ENCODE data around the gene PDGFB.
A peak's percentile ranks its signal among the peaks of the same experiment; 100 is the strongest.

Gene PDGFB

DNA sequence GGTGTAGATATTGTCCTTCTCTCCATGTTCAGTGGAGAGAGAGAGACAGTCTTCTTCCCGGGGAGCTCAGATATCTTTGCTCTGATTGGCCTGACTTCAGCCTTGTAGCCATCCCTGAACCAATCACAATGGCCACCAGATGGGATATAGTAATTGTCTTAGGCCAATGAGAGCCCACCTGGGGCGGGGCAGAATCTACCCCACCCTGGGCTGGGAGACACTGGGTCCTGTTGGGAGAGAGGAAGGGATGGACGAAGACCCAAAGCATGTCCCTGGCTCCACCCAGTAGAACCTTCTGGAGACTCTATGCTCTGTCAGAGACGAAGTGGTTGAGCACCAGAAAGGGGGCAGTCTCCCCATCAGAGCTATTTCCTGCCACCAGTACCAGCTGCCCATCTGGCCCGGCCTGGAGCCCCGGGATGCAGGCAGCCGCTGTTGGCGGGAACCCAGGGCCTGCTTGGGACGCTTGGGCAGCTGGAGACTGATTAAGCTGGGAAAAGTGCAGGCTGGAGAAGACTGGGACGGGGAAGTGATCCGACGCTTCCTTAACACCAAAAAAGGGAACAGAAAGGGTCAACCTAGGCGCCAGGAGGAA is 60.7 kb downstream of the PDGFB start:
- no peak for DNase-seq
- in situ Hi-C loops (cut with MboI; ENCODE audit: low pct_unique_long_range_greater_than_20kb, low sequenced_read_pairs): no loop called here

DNA sequence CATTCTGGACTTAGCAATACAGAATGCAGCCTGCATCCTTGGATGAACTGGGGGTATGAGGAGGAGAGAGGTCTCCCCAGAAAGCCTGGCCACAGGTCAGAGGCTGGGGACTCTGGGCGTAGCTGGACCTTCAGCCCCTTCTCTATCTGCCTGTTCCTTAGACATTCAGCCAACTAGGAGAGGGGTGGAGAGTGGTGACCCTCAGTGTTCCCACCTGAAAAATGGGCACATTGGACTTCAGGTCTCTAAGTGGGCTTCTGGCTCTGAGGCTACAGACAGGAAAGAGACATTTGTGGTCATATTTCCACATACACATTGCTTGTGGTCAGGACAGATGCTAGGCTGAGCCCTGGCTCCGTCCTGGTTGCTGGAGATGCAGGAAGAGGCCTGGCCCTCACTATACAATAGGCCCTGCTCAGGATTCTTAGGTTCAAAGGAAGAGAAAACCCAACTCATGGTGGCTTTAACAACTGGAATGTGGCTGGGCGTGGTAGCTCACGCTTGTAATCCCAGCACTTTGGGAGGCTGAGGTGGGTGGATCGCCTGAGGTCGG is 62.2 kb downstream of the PDGFB start:
- in situ Hi-C loops (cut with MboI; ENCODE audit: low pct_unique_long_range_greater_than_20kb, low sequenced_read_pairs): no loop called here
- DNase-seq: no peak

DNA sequence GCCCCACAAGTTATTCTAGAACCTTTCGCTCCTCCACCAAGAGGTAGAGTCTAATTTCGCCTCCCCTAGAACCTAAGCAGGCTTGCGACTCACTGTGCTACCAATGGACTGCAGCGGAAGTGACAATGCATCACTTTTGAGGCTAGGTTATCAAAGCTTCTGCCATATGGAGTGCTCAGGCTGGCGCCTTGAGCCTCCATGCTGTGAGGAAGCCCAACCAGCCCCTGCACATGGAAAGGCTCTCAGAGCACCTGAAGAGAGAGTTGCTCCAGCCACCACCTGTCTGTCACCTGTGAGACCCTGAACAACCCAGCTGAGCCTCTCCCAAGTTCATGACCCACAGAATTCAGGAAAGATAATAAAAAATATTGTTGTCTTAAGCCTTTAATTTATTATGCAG is 63.0 kb downstream of the PDGFB start:
- in situ Hi-C loops (cut with MboI; ENCODE audit: low pct_unique_long_range_greater_than_20kb, low sequenced_read_pairs): no loop called here

DNA sequence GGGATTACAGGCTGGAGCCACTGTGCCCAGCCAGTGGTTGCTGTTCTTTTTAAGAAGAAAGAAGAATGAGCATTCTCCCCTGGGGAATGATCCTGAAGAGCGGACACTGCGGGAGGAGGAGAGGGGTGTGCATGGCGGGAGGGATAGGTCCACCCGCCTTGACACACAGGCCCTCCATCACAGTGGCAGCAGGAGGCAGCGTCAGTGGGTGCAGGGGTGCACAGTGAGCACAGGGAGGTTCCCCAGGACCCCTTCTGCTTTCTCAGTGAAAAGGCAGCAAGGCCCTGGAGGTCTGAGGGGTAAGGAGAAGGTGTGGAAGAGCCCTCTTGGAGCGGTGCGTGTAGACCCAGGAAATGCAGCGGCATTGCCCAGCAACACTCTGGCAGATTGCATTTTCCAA is 63.4 kb downstream of the PDGFB start:
- no peak for DNase-seq
- in situ Hi-C loops (cut with MboI; ENCODE audit: low pct_unique_long_range_greater_than_20kb, low sequenced_read_pairs): no loop called here

More for the DNA sequence above, 63.0 kb downstream of the PDGFB start:
- DNase-seq: no peak

DNA sequence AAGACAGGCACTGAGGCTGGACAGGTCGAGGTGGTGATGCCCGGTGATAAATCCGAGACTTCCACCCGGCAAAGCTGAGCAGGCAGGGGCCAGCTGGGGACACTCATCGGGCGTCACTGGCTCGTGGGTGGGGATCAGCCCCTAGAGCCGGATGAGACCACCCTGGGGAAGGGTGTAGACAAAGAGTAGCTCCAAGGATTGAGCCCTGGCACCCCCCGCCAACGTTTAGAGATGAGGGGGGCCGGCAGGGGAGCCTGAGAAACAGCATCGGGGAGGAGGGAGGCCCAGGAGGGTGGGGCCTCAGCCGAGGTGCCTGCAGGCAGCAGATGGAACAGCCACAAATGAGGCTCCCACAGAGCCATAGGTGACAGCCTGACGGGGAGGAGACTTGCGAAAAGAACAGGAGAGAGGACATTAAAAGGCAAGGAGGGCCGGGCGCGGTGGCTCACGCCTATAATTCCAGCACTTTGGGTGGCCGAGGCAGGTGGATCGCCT is 64.9 kb downstream of the PDGFB start:
- in situ Hi-C loops (cut with MboI; ENCODE audit: low pct_unique_long_range_greater_than_20kb, low sequenced_read_pairs): loop anchor here (10.0 kb wide), 1 partner anchor 125 kb away; no protein-coding TSS in a partner anchor

DNA sequence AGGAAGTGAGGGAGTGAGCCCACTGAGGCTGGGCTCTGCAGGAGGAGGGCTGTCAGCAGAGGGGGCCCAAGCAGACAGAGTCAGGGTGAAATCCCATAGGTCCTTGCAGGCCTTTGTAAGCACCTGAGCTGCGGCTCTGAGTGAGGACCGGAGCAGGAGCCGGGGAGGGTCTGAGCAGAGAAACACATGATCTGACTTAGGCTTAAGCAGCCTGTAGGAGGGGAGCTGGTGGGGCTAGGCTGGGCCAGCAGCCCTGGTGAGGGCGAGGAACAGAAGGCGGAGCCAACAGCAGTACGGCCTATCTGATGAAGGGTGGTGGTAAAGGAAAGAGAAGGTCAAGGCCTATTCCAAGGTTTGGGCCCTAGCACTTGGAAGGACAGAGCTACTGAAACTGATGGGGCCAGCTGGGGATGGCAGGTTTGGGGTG is 65.4 kb downstream of the PDGFB start:
- in situ Hi-C loops (cut with MboI; ENCODE audit: low pct_unique_long_range_greater_than_20kb, low sequenced_read_pairs): loop anchor here (10.0 kb wide), 1 partner anchor 125 kb away; no protein-coding TSS in a partner anchor
- no peak for DNase-seq

More for the DNA sequence above, 64.9 kb downstream of the PDGFB start:
- DNase-seq: no peak

DNA sequence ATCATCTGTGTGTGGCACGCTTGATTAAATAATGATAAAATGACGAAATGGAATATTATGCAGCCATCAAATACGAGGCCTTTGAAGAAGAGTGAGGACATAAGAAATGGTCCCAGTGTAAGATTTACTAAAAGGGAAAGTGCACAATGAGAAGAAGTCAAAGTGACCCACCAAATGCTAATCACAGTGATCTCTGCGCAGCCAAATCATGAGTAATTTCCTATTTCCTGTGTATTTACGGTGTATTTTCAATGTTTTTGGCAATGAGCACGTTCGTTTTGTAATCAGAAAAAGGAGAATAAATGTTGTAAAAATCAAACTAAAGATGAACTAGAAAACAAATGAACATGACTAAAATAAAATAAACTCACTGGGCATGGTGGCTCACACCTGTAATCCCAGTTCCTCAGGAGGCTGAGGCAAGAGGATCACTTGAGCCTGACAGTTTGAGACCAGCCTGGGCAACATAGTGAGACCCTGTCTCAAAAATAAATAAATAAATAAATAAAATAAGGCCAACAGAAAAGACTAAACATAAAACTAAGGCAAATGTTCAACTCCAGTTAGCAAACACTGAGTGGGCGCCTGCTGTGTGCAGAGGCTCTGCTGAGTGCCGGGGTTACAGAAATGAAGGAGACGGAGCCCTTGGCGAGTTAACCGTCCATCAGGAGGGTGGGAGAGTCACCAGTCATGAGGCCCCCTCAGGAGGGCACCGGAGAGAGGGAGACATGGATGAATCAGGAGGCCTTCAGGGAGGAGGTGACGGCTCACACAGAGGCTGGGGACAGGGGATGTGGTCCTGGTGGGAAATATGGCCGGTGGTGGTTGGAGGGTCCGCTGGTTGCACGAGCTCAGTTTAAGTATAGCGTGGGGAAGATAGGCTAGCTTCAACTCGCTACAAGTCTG is 66.3 kb downstream of the PDGFB start:
- in situ Hi-C loops (cut with MboI; ENCODE audit: low pct_unique_long_range_greater_than_20kb, low sequenced_read_pairs): loop anchor here (10.0 kb wide), 1 partner anchor 126 kb away; no protein-coding TSS in a partner anchor
- DNase-seq: no peak

DNA sequence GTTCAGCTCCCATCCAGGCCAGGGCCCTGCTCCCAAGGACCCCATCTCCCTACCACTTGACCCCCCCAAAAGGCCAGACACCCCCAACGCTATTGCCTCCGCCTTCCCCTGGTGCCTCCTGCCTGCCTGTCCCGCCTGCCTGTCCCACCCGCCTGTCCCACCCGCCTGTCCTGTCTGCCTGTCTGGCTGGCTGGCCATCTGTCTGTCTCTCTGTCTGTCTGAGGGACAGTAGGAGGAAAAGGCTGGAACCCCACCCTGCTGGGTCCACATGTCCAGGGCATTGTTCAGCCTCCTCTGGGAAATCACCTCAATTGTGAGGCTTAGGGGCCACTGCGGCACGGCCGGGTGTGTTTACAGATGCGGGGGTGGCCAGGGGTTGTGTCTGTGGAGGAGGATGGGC is 67.0 kb downstream of the PDGFB start:
- no peak for DNase-seq
- in situ Hi-C loops (cut with MboI; ENCODE audit: low pct_unique_long_range_greater_than_20kb, low sequenced_read_pairs): loop anchor here (10.0 kb wide), 1 partner anchor 127 kb away; no protein-coding TSS in a partner anchor

DNA sequence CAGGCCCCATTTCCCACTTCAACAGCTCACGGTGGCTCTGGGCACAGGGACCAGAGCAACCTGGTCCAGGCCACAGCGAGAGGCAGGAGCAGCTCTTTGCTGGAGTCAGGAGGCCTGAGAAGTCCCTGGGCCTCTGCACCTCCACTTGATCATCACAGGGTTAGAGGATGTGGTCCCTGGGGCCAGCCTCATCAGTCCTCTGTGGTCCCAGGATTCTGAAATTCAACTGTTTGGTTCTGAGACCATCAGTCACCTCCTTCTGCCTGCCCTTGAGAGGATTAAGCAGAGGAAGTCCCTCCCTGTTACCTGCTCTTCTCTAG is 67.4 kb downstream of the PDGFB start:
- no peak for DNase-seq
- in situ Hi-C loops (cut with MboI; ENCODE audit: low pct_unique_long_range_greater_than_20kb, low sequenced_read_pairs): loop anchor here (10.0 kb wide), 1 partner anchor 127 kb away; no protein-coding TSS in a partner anchor

DNA sequence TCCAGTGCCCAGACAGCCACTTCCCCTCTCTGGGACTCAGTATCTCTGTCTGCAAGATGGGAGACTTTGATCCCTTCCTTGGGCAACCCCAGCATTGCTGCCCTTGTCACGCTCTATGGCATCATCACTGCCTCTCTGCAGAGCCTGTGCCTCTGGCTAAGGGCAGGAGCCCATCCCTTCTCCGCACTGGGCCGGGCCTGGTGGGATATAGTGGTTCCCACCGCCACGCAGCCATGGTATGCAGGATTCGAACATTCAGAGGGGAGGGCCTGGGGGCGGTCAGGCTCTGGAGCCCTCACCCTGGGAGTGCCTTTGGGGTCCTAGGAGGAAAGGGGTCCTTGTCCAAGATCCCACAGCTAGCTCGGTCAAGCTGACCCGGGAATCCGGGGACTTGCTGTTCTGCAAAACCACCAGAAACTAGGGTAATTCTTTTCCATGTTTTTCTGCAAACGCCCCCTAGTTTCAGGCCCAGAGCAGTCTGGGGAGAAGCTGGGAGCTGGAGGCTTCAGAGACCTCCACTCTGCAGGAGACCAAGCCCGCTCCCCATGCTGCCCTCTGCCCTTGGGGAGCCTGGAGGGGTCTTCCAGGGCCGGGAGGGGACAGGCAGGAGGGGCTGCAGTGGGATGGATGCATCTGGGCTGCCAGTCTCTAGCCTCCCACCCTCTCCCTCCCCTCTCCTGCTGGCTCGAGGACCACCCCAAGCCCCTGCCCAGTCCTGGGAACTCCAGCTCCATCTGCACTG is 67.9 kb downstream of the PDGFB start:
- in situ Hi-C loops (cut with MboI; ENCODE audit: low pct_unique_long_range_greater_than_20kb, low sequenced_read_pairs): loop anchor here (10.0 kb wide), 1 partner anchor 128 kb away; no protein-coding TSS in a partner anchor
- no peak for DNase-seq

DNA sequence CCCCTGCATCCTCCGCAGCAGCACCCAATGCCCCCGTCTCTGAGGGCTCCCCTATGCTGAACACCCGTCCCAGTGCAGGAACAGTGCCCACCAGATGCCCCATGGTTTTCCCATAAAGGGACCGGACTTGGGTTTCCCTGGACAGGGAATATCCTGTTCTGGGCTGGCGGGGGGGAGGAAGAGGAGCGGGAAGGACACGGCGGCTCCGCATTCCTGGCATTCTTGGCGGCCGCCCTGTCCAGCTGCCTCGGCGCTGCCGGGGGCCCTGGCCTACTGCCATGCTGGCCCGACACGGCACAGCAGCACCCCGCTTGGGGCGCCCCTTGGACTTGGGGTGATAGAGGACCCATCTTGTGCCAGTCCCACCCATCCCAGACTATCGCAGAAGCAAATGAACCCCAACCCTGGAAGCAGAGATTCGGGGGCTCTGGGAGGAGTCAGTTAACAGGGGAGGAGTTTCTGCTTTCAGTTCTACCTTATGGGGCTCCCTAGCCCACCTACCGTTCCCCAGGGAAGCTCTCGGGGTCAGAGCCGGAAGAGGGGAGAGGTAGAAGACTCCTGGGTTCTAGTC is 68.6 kb downstream of the PDGFB start:
- in situ Hi-C loops (cut with MboI; ENCODE audit: low pct_unique_long_range_greater_than_20kb, low sequenced_read_pairs): loop anchor here (10.0 kb wide), 1 partner anchor 129 kb away; no protein-coding TSS in a partner anchor
- DNase-seq: no peak

DNA sequence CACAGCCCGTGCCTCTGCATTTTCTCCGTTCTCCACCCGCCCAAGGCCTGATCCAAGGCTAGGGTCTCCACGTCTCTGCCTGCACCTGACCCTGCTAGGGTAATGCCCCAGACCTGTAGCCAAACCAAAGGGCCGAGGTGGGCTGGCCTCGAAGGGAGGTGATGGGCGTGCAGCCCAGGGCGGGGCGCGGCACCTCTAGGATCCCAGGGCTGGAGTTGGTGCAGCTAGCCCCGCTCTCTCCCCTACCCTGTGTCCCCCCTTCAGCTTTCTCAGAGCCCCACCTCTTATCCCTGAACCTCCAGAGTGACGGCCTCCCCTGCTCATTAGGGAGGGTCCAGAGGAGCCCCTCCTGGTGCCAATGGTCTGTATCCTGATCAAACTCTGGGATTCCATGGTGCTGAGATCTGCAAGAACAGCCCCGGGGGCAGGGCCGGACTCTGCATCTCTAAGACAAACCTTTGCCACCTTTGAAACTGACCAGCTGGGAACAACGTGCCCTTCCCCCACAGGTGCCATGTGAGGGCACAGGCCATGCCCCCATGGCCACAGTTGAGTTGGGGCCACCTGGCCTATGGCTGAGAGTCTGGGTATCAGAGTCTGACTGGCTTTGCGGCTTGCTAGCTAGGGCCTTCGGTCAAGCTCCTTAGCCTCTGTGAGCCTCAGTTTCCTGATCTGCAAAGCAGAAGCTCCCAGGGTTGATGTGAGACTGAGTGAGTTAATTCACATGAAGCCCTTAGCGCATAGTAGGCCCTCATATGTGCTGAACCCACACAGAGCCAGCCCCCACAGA is 69.2 kb downstream of the PDGFB start:
- no peak for DNase-seq
- in situ Hi-C loops (cut with MboI; ENCODE audit: low pct_unique_long_range_greater_than_20kb, low sequenced_read_pairs): loop anchor here (10.0 kb wide), 1 partner anchor 129 kb away; no protein-coding TSS in a partner anchor

DNA sequence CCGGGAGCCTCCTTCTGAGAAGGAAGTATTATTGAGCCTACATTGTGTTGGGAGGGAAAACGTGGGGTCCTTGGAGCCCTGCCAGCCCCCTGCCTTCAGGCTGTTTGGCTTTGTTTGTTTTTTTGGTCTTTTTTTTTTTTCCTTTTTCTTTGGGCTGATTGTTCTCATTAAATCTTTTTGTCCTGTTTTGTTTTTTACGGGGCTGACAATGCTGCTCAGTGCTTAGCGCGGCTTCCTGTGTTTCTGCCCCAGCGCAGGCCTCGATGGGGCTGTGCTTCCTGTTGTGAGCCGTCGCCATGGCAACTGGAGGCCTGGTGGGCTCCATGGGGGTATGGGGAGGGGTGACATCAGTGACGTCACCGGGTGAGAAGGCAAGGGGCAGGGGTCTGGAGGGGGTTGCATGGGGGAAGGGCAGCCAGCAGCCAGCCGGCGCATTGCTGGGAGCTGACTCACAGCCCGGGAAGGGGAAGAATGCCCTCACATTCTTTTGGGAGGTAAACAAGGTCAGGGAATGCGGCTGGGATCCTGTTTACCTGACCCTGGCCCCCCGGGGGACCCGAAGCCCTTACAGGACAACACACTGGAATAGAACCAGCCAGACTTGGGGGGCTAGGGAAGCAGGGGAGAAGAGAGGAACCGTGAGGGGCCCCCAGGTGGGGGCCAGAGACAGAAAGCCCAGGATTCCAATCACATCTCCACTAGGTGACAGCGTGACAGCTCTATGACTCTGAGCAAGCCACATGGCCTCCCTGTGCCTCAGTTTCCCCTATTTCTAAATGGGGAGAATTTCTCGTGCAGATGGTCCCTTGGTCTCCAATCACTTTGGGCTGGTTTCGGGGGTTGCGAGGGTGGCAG is 70.1 kb downstream of the PDGFB start:
- in situ Hi-C loops (cut with MboI; ENCODE audit: low pct_unique_long_range_greater_than_20kb, low sequenced_read_pairs): loop anchor here (10.0 to 25.0 kb wide), 2 partner anchors 130 to 338 kb away; partner anchors contain the start of genes ATF4 and MIEF1
- DNase-seq: peak; percentile 51

DNA sequence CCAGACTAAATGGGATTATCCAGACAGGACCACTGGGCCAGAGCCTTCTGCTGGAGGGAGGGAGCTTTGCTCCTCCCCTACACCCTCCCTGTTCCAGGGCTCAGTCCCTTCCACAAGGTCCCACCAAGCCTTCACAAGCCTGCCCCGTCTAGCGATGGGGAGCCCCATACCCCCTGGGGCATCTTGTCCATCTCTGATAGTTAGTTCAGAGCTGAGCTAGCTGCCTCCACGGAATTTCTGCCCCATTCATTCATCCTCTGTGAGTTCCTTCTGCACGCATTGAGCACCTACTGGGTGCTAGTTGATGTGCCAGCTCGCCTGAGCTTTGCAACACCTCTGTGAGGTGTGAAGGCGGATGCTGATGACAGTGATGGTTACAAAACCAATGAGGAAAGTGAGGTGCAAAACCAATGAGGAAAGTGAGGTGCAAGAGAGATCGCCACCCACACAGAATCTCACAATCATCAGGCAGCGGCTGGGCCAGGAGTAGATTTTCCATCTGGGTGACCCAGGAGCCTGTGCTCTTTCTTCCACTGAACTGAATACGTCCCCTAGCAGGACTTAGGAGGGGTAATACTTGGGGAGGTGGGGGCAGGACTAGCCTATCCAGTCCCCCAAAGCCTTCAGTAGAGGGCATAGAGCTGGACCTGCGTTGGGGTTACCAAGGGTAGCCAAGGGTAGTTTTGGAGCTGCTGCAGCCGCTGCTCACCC is 70.8 kb downstream of the PDGFB start:
- in situ Hi-C loops (cut with MboI; ENCODE audit: low pct_unique_long_range_greater_than_20kb, low sequenced_read_pairs): loop anchor here (10.0 to 25.0 kb wide), 2 partner anchors 131 to 338 kb away; partner anchors contain the start of genes ATF4 and MIEF1
- DNase-seq: no peak

All from KBM-7 (cell line).